Measurements from ENCODE around the gene SMC3.

SMC3 gene

GRCh38 chr10:110625951-110626855, 58.7 kb downstream of the SMC3 start:
- Mint-ChIP-seq H3K36me3 (ENCODE audit: low read depth) (no peaks in the 10 kb centered on the region), H3K4me1 (peaks cover 20% of the 10 kb centered on the region), H3K27ac (no peak overlapping the region), H3K4me3 (no peak overlapping the region), H3K9me3 (peaks cover 2% of the 10 kb centered on the region), H3K27me3 (ENCODE audit: low read depth) (peaks cover 7% of the 10 kb centered on the region)
- TF ChIP-seq CTCF (IDR thresholded peaks at IDR 0.05; ENCODE audit: unreplicated experiment in 3 of 3) = no peak

- Mint-ChIP-seq H3K9me3 (peaks cover 2% of the 10 kb centered on the region), H3K4me1 (peaks cover 20% of the 10 kb centered on the region), H3K4me3 (no peak overlapping the region), H3K27me3 (ENCODE audit: low read depth) (peaks cover 7% of the 10 kb centered on the region), H3K36me3 (ENCODE audit: low read depth) (no peaks in the 10 kb centered on the region), H3K27ac (no peak overlapping the region)
- TF ChIP-seq CTCF (IDR thresholded peaks at IDR 0.05; ENCODE audit: unreplicated experiment in 3 of 3) = no peak
Observed at GRCh38 chr10:110628161-110628560, 60.7 kb downstream of the SMC3 start.

GRCh38 chr10:110629680-110630191, 62.2 kb downstream of the SMC3 start:
- Mint-ChIP-seq H3K4me1 (peaks cover 22% of the 10 kb centered on the region), H3K9me3 (no peaks in the 10 kb centered on the region), H3K4me3 (no peak overlapping the region), H3K27ac (peak overlapping the region; percentile 2 to 45 (median 12)), H3K36me3 (ENCODE audit: low read depth) (no peaks in the 10 kb centered on the region), H3K27me3 (ENCODE audit: low read depth) (peaks cover 3% of the 10 kb centered on the region)
- no peak for TF ChIP-seq CTCF (IDR thresholded peaks at IDR 0.05; ENCODE audit: unreplicated experiment in 3 of 3)

GRCh38 chr10:110631934-110632333, 64.4 kb downstream of the SMC3 start:
- H3K27ac Mint-ChIP-seq = no peak overlapping the region
- H3K27me3 Mint-ChIP-seq (ENCODE audit: low read depth) = peaks cover 1% of the 10 kb centered on the region
- peaks cover 33% of the 10 kb centered on the region for H3K4me1 Mint-ChIP-seq
- TF ChIP-seq CTCF (IDR thresholded peaks at IDR 0.05; ENCODE audit: unreplicated experiment in 3 of 3) = no peak
- H3K4me3 Mint-ChIP-seq = no peak overlapping the region
- H3K36me3 Mint-ChIP-seq (ENCODE audit: low read depth) = no peaks in the 10 kb centered on the region
- no peaks in the 10 kb centered on the region for H3K9me3 Mint-ChIP-seq

- no peak overlapping the region for H3K27ac Mint-ChIP-seq
- H3K4me3 Mint-ChIP-seq = no peak overlapping the region
- TF ChIP-seq CTCF (IDR thresholded peaks at IDR 0.05; ENCODE audit: unreplicated experiment in 3 of 3) = no peak
- H3K4me1 Mint-ChIP-seq = peaks cover 39% of the 10 kb centered on the region
- H3K27me3 Mint-ChIP-seq (ENCODE audit: low read depth) = peaks cover 9% of the 10 kb centered on the region
- H3K36me3 Mint-ChIP-seq (ENCODE audit: low read depth) = no peaks in the 10 kb centered on the region
- no peaks in the 10 kb centered on the region for H3K9me3 Mint-ChIP-seq
Observed at GRCh38 chr10:110632591-110633215, 65.2 kb downstream of the SMC3 start.

Measured in nephron (organoid).